Fibroblast of lung (primary cell): Measurements from ENCODE around the gene DNAJA3.

Experiments used
- EZH2 ChIP-seq: IDR thresholded peaks from 2 replicates; pipeline ENCODE4 v1.5.1; 2012; ENCODE audit warnings: low read length, control low read depth, mild to moderate bottlenecking; ENCODE audit errors: missing control alignments
- TF ChIP-seq, protein P1 (sequence below), 2 donors: IDR thresholded peaks in 1 of 2; conservative IDR thresholded peaks in 1 of 2; 1 replicate in 1 of 2; 2 replicates in 1 of 2; pipeline ENCODE4 v1.5.1; 2011 to 2012; ENCODE audit warnings: low read length in 2 of 2, control low read depth in 1 of 2, inconsistent platforms in 1 of 2, low read depth in 1 of 2, mild to moderate bottlenecking in 1 of 2

DNA sequence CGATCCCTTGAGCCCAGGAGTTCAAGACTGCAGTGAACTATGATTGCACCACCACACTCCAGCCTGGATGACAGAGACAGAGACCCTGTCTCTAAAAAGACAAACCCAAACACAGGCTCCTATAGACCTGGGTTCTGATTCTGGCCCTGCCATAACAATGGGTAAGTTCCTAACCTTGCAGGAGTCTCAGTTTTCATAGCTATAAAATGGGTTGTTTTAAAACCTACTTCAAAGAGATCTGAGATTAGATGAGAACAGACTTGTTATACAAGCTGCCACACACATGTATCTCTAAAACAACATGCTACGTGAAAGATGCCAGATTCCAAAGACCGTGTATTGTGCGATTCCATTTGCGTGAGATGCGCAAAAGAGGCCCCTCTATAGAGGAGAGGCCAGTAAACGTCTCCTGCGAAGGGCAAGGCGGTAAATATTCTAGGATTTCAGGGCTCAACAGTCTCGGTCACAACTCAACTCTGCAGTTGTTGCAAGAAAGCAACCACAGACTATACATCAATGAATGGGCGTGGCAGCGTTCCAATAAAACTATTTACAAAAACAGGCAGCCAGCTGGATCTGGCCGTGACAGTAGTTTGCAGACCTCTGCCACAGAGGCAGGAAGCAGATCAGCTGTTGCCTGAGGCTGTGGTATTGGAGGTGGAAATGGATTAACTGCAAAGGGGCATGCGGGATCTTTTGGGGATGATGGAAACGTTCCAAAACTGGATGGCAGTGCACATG lies 15.2 kb upstream of the DNAJA3 start:
- TF ChIP-seq, protein P1, sequence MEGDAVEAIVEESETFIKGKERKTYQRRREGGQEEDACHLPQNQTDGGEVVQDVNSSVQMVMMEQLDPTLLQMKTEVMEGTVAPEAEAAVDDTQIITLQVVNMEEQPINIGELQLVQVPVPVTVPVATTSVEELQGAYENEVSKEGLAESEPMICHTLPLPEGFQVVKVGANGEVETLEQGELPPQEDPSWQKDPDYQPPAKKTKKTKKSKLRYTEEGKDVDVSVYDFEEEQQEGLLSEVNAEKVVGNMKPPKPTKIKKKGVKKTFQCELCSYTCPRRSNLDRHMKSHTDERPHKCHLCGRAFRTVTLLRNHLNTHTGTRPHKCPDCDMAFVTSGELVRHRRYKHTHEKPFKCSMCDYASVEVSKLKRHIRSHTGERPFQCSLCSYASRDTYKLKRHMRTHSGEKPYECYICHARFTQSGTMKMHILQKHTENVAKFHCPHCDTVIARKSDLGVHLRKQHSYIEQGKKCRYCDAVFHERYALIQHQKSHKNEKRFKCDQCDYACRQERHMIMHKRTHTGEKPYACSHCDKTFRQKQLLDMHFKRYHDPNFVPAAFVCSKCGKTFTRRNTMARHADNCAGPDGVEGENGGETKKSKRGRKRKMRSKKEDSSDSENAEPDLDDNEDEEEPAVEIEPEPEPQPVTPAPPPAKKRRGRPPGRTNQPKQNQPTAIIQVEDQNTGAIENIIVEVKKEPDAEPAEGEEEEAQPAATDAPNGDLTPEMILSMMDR (conservative IDR thresholded peaks at IDR 0.05 in 1 of 2, IDR thresholded peaks at IDR 0.05 in 1 of 2; ENCODE audit: low read depth in 1 of 2, low read length in 2 of 2), result no peak
- TF ChIP-seq EZH2, result no peak
